ENCODE data around the gene AK1. TPM values are rescaled to one million over a fixed set of nuclear protein-coding genes. Genes with fewer than 3 reads are reported as not detected.

The AK1 gene
- total RNA-seq, 4 donors from 2014 or later, result 24.7 to 110 (median 62.4) TPM

GRCh38 chr9:127893392-127893791, 15.9 kb upstream of the AK1 start:
- WGBS, 2 donors (ENCODE audit: low coverage in 1 of 2), result 89 to 95% methylated on average over 3 to 4 of the region's 4 CpGs

GRCh38 chr9:127892831-127893230, 15.4 kb upstream of the AK1 start:
- intact Hi-C loops (cut with DNase I; ENCODE audit: low total_unique reads) (no loop called here), in situ Hi-C loops (cut with MboI; ENCODE audit: low pct_ligation_motif_present in 1 of 4, low pct_unique_long_range_greater_than_20kb in 1 of 4, low sequenced_read_pairs in 3 of 4) (no loop called here)
- peaks cover 0 to 16% (median 14%) of the 10 kb centered on the region in 4 donors for H3K4me1 ChIP-seq
- TF ChIP-seq EP300 (IDR thresholded peaks at IDR 0.05; ENCODE audit: low read depth), result no peak
- TF ChIP-seq CTCF (IDR thresholded peaks at IDR 0.05), result no peak
- no peak for DNase-seq
- H3K9me3 ChIP-seq, result peaks cover 0 to 8% of the 10 kb centered on the region in 2 donors
- H3K36me3 ChIP-seq, result peaks cover 0 to 37% (median 13%) of the 10 kb centered on the region in 4 donors
- 96% methylated on average over 6 of the region's 6 CpGs; no CpG with 5 or more reads in 1 of the 2 donors for WGBS, 2 donors (ENCODE audit: low coverage in 1 of 2)
- H3K27me3 ChIP-seq, result no peaks in the 10 kb centered on the region
- H3K4me3 ChIP-seq, result no peak overlapping the region
- H3K27ac ChIP-seq, result no peak overlapping the region

More at GRCh38 chr9:127893392-127893791, 15.9 kb upstream of the AK1 start:
- Histone ChIP-seq H3K27ac (no peak overlapping the region), H3K27me3 (no peaks in the 10 kb centered on the region), H3K36me3 (peaks cover 0 to 37% (median 13%) of the 10 kb centered on the region in 4 donors), H3K9me3 (peaks cover 0 to 8% of the 10 kb centered on the region in 2 donors), H3K4me1 (peaks cover under 1 to 22% (median 17%) of the 10 kb centered on the region in 4 donors), H3K4me3 (no peak overlapping the region)
- intact Hi-C loops (cut with DNase I; ENCODE audit: low total_unique reads) (no loop called here), in situ Hi-C loops (cut with MboI; ENCODE audit: low pct_ligation_motif_present in 1 of 4, low pct_unique_long_range_greater_than_20kb in 1 of 4, low sequenced_read_pairs in 3 of 4) (no loop called here)
- no peak for DNase-seq
- no peak for TF ChIP-seq POLR2A (IDR thresholded peaks at IDR 0.05)
- TF ChIP-seq CTCF (IDR thresholded peaks at IDR 0.05), result no peak
- TF ChIP-seq EP300 (IDR thresholded peaks at IDR 0.05; ENCODE audit: low read depth), result no peak
- TF ChIP-seq POLR2AphosphoS5 (IDR thresholded peaks at IDR 0.05), result no peak

GRCh38 chr9:127890053-127890452, 12.6 kb upstream of the AK1 start:
- TF ChIP-seq EP300 (IDR thresholded peaks at IDR 0.05; ENCODE audit: low read depth) (no peak), CTCF (IDR thresholded peaks at IDR 0.05) (no peak), POLR2A (IDR thresholded peaks at IDR 0.05) (no peak), POLR2AphosphoS5 (IDR thresholded peaks at IDR 0.05) (no peak)
- no peak overlapping the region for H3K4me3 ChIP-seq
- 80 to 85% methylated on average over 1 to 3 of the region's 3 CpGs for WGBS, 2 donors (ENCODE audit: low coverage in 1 of 2)
- no peaks in the 10 kb centered on the region for H3K4me1 ChIP-seq
- H3K36me3 ChIP-seq, result peaks cover 0 to 35% (median 17%) of the 10 kb centered on the region in 4 donors
- no peak overlapping the region for H3K27ac ChIP-seq
- in situ Hi-C loops (cut with MboI; ENCODE audit: low pct_ligation_motif_present in 1 of 4, low pct_unique_long_range_greater_than_20kb in 1 of 4, low sequenced_read_pairs in 3 of 4), result no loop called here
- DNase-seq, result no peak
- H3K27me3 ChIP-seq, result no peaks in the 10 kb centered on the region
- intact Hi-C loops (cut with DNase I; ENCODE audit: low total_unique reads), result no loop called here
- peaks cover 0 to 8% of the 10 kb centered on the region in 2 donors for H3K9me3 ChIP-seq

- peaks cover 0 to 13% (median 6%) of the 10 kb centered on the region in 4 donors for H3K36me3 ChIP-seq
Observed at GRCh38 chr9:127887792-127888191, 10.3 kb upstream of the AK1 start.

More at GRCh38 chr9:127887792-127888191, 10.3 kb upstream of the AK1 start:
- H3K4me1 ChIP-seq, result no peaks in the 10 kb centered on the region
- no peak overlapping the region for H3K4me3 ChIP-seq
- DNase-seq, result no peak
- H3K27me3 ChIP-seq, result no peaks in the 10 kb centered on the region
- no peak overlapping the region for H3K27ac ChIP-seq
- WGBS, 2 donors (ENCODE audit: low coverage in 1 of 2), result 73 to 80% methylated on average over 2 of the region's 2 CpGs
- H3K9me3 ChIP-seq, result peaks cover 0 to 2% of the 10 kb centered on the region in 2 donors
- intact Hi-C loops (cut with DNase I; ENCODE audit: low total_unique reads) (no loop called here), in situ Hi-C loops (cut with MboI; ENCODE audit: low pct_ligation_motif_present in 1 of 4, low pct_unique_long_range_greater_than_20kb in 1 of 4, low sequenced_read_pairs in 3 of 4) (no loop called here)
- TF ChIP-seq POLR2A (IDR thresholded peaks at IDR 0.05), result no peak
- no peak for TF ChIP-seq EP300 (IDR thresholded peaks at IDR 0.05; ENCODE audit: low read depth)
- TF ChIP-seq CTCF (IDR thresholded peaks at IDR 0.05), result no peak
- no peak for TF ChIP-seq POLR2AphosphoS5 (IDR thresholded peaks at IDR 0.05)
